ENCODE data around the gene WFDC1. TPM values are rescaled to one million over a fixed set of nuclear protein-coding genes. Genes with fewer than 3 reads are reported as not detected.

Gene WFDC1
- total and polyA plus RNA-seq, 2 experiments from 2014 or later, result 0.76 to 0.95 TPM

DNA sequence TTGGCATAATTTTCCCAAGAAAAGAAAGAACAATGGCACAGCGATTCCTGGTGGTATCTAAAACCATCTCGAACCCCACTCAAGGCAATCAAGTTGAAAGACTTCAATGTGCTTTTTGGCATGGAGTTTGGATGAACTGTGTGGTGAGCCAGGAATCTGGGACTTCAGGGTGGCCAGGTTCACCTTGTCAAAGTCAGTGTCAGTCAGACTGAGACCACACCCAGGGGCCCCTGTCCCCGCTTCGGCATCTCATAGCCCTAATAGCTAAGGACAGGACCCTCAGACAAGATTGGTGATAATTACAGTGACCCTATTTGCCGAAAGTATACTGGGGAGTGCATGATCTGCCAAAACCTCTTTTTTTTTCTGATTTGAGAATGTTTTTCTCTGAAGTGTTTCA is 25.8 kb downstream of the WFDC1 start (continued):
- TF ChIP-seq, protein P1, sequence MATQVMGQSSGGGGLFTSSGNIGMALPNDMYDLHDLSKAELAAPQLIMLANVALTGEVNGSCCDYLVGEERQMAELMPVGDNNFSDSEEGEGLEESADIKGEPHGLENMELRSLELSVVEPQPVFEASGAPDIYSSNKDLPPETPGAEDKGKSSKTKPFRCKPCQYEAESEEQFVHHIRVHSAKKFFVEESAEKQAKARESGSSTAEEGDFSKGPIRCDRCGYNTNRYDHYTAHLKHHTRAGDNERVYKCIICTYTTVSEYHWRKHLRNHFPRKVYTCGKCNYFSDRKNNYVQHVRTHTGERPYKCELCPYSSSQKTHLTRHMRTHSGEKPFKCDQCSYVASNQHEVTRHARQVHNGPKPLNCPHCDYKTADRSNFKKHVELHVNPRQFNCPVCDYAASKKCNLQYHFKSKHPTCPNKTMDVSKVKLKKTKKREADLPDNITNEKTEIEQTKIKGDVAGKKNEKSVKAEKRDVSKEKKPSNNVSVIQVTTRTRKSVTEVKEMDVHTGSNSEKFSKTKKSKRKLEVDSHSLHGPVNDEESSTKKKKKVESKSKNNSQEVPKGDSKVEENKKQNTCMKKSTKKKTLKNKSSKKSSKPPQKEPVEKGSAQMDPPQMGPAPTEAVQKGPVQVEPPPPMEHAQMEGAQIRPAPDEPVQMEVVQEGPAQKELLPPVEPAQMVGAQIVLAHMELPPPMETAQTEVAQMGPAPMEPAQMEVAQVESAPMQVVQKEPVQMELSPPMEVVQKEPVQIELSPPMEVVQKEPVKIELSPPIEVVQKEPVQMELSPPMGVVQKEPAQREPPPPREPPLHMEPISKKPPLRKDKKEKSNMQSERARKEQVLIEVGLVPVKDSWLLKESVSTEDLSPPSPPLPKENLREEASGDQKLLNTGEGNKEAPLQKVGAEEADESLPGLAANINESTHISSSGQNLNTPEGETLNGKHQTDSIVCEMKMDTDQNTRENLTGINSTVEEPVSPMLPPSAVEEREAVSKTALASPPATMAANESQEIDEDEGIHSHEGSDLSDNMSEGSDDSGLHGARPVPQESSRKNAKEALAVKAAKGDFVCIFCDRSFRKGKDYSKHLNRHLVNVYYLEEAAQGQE (IDR thresholded peaks at IDR 0.05; ENCODE audit: unreplicated experiment), result no peak
- TF ChIP-seq NANOG (IDR thresholded peaks at IDR 0.05; ENCODE audit: borderline replicate concordance), result no peak
- no peak for TF ChIP-seq STAT1 (IDR thresholded peaks at IDR 0.05; ENCODE audit: unreplicated experiment)
- TF ChIP-seq, protein P2, sequence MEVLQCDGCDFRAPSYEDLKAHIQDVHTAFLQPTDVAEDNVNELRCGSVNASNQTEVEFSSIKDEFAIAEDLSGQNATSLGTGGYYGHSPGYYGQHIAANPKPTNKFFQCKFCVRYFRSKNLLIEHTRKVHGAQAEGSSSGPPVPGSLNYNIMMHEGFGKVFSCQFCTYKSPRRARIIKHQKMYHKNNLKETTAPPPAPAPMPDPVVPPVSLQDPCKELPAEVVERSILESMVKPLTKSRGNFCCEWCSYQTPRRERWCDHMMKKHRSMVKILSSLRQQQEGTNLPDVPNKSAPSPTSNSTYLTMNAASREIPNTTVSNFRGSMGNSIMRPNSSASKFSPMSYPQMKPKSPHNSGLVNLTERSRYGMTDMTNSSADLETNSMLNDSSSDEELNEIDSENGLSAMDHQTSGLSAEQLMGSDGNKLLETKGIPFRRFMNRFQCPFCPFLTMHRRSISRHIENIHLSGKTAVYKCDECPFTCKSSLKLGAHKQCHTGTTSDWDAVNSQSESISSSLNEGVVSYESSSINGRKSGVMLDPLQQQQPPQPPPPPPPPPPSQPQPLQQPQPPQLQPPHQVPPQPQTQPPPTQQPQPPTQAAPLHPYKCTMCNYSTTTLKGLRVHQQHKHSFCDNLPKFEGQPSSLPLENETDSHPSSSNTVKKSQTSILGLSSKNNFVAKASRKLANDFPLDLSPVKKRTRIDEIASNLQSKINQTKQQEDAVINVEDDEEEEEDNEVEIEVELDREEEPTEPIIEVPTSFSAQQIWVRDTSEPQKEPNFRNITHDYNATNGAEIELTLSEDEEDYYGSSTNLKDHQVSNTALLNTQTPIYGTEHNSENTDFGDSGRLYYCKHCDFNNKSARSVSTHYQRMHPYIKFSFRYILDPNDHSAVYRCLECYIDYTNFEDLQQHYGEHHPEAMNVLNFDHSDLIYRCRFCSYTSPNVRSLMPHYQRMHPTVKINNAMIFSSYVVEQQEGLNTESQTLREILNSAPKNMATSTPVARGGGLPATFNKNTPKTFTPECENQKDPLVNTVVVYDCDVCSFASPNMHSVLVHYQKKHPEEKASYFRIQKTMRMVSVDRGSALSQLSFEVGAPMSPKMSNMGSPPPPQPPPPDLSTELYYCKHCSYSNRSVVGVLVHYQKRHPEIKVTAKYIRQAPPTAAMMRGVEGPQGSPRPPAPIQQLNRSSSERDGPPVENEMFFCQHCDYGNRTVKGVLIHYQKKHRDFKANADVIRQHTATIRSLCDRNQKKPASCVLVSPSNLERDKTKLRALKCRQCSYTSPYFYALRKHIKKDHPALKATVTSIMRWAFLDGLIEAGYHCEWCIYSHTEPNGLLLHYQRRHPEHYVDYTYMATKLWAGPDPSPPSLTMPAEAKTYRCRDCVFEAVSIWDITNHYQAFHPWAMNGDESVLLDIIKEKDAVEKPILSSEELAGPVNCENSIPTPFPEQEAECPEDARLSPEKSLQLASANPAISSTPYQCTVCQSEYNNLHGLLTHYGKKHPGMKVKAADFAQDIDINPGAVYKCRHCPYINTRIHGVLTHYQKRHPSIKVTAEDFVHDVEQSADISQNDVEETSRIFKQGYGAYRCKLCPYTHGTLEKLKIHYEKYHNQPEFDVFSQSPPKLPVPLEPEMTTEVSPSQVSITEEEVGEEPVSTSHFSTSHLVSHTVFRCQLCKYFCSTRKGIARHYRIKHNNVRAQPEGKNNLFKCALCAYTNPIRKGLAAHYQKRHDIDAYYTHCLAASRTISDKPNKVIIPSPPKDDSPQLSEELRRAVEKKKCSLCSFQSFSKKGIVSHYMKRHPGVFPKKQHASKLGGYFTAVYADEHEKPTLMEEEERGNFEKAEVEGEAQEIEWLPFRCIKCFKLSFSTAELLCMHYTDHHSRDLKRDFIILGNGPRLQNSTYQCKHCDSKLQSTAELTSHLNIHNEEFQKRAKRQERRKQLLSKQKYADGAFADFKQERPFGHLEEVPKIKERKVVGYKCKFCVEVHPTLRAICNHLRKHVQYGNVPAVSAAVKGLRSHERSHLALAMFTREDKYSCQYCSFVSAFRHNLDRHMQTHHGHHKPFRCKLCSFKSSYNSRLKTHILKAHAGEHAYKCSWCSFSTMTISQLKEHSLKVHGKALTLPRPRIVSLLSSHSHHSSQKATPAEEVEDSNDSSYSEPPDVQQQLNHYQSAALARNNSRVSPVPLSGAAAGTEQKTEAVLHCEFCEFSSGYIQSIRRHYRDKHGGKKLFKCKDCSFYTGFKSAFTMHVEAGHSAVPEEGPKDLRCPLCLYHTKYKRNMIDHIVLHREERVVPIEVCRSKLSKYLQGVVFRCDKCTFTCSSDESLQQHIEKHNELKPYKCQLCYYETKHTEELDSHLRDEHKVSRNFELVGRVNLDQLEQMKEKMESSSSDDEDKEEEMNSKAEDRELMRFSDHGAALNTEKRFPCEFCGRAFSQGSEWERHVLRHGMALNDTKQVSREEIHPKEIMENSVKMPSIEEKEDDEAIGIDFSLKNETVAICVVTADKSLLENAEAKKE (CRISPR knock-in tag; IDR thresholded peaks at IDR 0.05), result no peak

DNA sequence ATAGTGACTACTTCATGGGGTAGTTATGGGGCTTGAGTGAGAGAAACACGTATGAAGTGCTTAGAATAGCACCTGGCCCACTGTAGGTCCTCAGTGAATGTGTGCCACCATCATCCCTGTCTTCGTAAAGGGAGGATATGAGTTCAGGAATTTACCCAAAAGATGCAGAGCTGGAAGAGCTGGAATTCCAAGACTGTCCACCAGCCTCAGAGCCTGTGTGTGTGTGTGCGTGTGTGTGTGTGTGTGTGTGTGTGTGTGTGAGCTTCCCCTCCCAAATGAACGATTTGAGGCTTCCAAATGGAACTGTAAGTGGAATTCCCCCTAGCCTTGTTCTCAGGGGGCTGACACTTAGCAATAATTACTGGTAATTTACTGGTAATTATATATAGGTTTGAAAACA is 27.3 kb downstream of the WFDC1 start:
- H3K4me1 ChIP-seq (ENCODE audit: insufficient read depth), result no peaks in the 10 kb centered on the region
- Mint-ChIP-seq H3K4me1 (no peaks in the 10 kb centered on the region), H3K9me3 (no peaks in the 10 kb centered on the region), H3K27me3 (ENCODE audit: insufficient read depth, low read depth, poor library complexity) (peaks cover 2% of the 10 kb centered on the region), H3K27ac (no peak overlapping the region), H3K4me3 (no peak overlapping the region), H3K36me3 (ENCODE audit: low read depth) (no peaks in the 10 kb centered on the region)
- no peak overlapping the region for H3K27ac ChIP-seq (ENCODE audit: low read depth)
- ATAC-seq (no peak), DNase-seq (ENCODE audit: low spot score) (no peak)
- no peak overlapping the region for H3K4me2 ChIP-seq
- H3F3A ChIP-seq (replicated peaks; ENCODE audit: low read depth), result no peaks in the 10 kb centered on the region
- no peaks in the 10 kb centered on the region for H3K79me2 ChIP-seq (replicated peaks; ENCODE audit: insufficient read depth)
- no peak overlapping the region for H3K4me3 ChIP-seq
- no peaks in the 10 kb centered on the region for H3K27me3 ChIP-seq (ENCODE audit: insufficient read depth)
- no peaks in the 10 kb centered on the region for H3K36me3 ChIP-seq (ENCODE audit: insufficient read depth)
- no peak overlapping the region for H2AFZ ChIP-seq
- no peaks in the 10 kb centered on the region for H3K9me2 ChIP-seq (ENCODE audit: insufficient read depth)
- H4K20me1 ChIP-seq (replicated peaks; ENCODE audit: insufficient read depth), result no peaks in the 10 kb centered on the region
- TF ChIP-seq JUNB (IDR thresholded peaks at IDR 0.05; ENCODE audit: unreplicated experiment) (no peak), CREB1 (CRISPR knock-in tag; IDR thresholded peaks at IDR 0.05; ENCODE audit: low read depth) (no peak), NANOG (IDR thresholded peaks at IDR 0.05; ENCODE audit: borderline replicate concordance) (no peak)
- TF ChIP-seq, protein P2 (CRISPR knock-in tag; IDR thresholded peaks at IDR 0.05), result no peak
